Keratinocyte (primary cell): ENCODE measurements around the gene PHYH. TPM values are rescaled to one million over a fixed set of nuclear protein-coding genes. Genes with fewer than 3 reads are reported as not detected.

ENCODE experiments used
- DNase-seq: peaks from one replicate; pipeline ENCODE4 v3.0.0-alpha.2; 2011; ENCODE audit warnings: low read depth, missing footprints, low spot score
- FAIRE-seq: peaks from 2 replicates; lab custom pipeline; 2011; peaks lifted over from hg19 to GRCh38; lab: Jason Lieb, UNC
- H2AFZ ChIP-seq: 2 replicates; pipeline ENCODE4 v1.6.0; 2012; ENCODE audit warnings: low read length, control low read depth, inconsistent platforms; ENCODE audit not compliant: control insufficient read depth
- H3K27ac ChIP-seq: 2 replicates; pipeline ENCODE4 v1.5.1; 2011; ENCODE audit warnings: low read length; ENCODE audit not compliant: control insufficient read depth, insufficient read depth
- H3K27me3 ChIP-seq: 3 replicates; pipeline ENCODE4 v1.6.0; 2011; ENCODE audit warnings: low read length; ENCODE audit not compliant: control insufficient read depth, insufficient read depth; ENCODE audit errors: extremely low read depth
- H3K36me3 ChIP-seq, 2 experiments: 2 replicates in 1 of 2; 3 replicates in 1 of 2; pipeline ENCODE4 v1.5.1; 2011; ENCODE audit warnings: low read length in 2 of 2, mild to moderate bottlenecking in 1 of 2; ENCODE audit not compliant: control insufficient read depth in 2 of 2, insufficient read depth in 2 of 2; ENCODE audit errors: extremely low read depth in 1 of 2
- H3K4me1 ChIP-seq: 3 replicates; pipeline ENCODE4 v1.5.1; 2011; ENCODE audit warnings: low read length; ENCODE audit not compliant: control insufficient read depth, insufficient read depth; ENCODE audit errors: extremely low read depth
- H3K4me2 ChIP-seq: 3 replicates; pipeline ENCODE4 v1.6.0; 2011; ENCODE audit warnings: low read depth, low read length; ENCODE audit not compliant: control insufficient read depth, insufficient read depth; ENCODE audit errors: extremely low read depth
- H3K4me3 ChIP-seq, 3 experiments: fragments of 200-600 bp in 1 of 3; sonication (generic) in 1 of 3; 2 replicates in 2 of 3; 3 replicates in 1 of 3; pipeline ENCODE4 v1.5.1; 2011 to 2016; ENCODE audit warnings: low read length in 3 of 3, mild to moderate bottlenecking in 3 of 3, control low read depth in 2 of 3, inconsistent platforms in 1 of 3, low read depth in 1 of 3, mixed read lengths in 1 of 3, mixed run types in 1 of 3, moderate library complexity in 1 of 3; ENCODE audit not compliant: control insufficient read depth in 2 of 3, insufficient read depth in 2 of 3; ENCODE audit errors: extremely low read depth in 1 of 3
- H3K79me2 ChIP-seq: 2 replicates; pipeline ENCODE4 v1.6.0; 2012; ENCODE audit warnings: low read length; ENCODE audit not compliant: control insufficient read depth, insufficient read depth
- H3K9ac ChIP-seq: 3 replicates; pipeline ENCODE4 v1.6.0; 2011; ENCODE audit warnings: low read length; ENCODE audit not compliant: control insufficient read depth, insufficient read depth; ENCODE audit errors: extremely low read depth
- H3K9me1 ChIP-seq: 3 replicates; pipeline ENCODE4 v1.6.0; 2011; ENCODE audit warnings: low read length; ENCODE audit not compliant: control insufficient read depth, insufficient read depth; ENCODE audit errors: extremely low read depth
- H3K9me3 ChIP-seq: 2 replicates; pipeline ENCODE4 v1.5.1; 2012; ENCODE audit warnings: low read depth, low read length; ENCODE audit not compliant: control insufficient read depth
- H4K20me1 ChIP-seq: 3 replicates; pipeline ENCODE4 v1.6.0; 2011; ENCODE audit warnings: low read length; ENCODE audit not compliant: control insufficient read depth, insufficient read depth; ENCODE audit errors: extremely low read depth
- CTCF ChIP-seq, 3 experiments: IDR thresholded peaks in 1 of 3; conservative IDR thresholded peaks in 1 of 3; optimal IDR thresholded peaks in 1 of 3; 2 replicates in 2 of 3; 3 replicates in 1 of 3; pipeline versions ENCODE3 to v1.5.1; 2011; ENCODE audit warnings: low read length in 3 of 3, mild to moderate bottlenecking in 3 of 3, moderate library complexity in 2 of 3, control low read depth in 1 of 3, inconsistent platforms in 1 of 3; ENCODE audit not compliant: insufficient read depth in 2 of 3; ENCODE audit errors: extremely low read depth in 1 of 3
- EZH2 ChIP-seq: IDR thresholded peaks from one replicate; pipeline ENCODE4 v1.6.1; 2012; ENCODE audit warnings: inconsistent platforms, mild to moderate bottlenecking, low read length, moderate library complexity
- dilution Hi-C: fragments of 300-500 bp; cut with MboI; formaldehyde crosslinking; loops from one replicate; pipeline ENCODE4 v1.7.0; 2020; ENCODE audit warnings: low sequenced_read_pairs; ENCODE audit not compliant: extremely low pct_ligation_motif_present
- polyA plus RNA-seq, 5 experiments: library from polyadenylated mRNA; depleted of rRNA in 3 of 5; stranded (reverse) in 3 of 5; stranded (forward) in 1 of 5; unstranded in 1 of 5; fragments of >200 nt; gene quantifications; 1 replicate in 1 of 5; 2 replicates in 3 of 5; 3 replicates in 1 of 5; pipeline versions ENCODE4 v1.2.1 to v1.2.3, GENCODE V29; 2011 to 2012; ENCODE audit warnings: missing spikeins in 2 of 5, low read depth in 1 of 5, low replicate concordance in 1 of 5

Gene PHYH
- polyA plus RNA-seq, 1 donor (not counting 4 experiments of a cell fraction or from before 2014, with no cell fraction given), result 11.5 TPM

- peaks cover 12 to 23% of the 10 kb centered on the region in 2 experiments for H3K36me3 ChIP-seq
- no peaks in the 10 kb centered on the region for H3K9me3 ChIP-seq
- H3K9me1 ChIP-seq, result no peaks in the 10 kb centered on the region
- H3K4me3 ChIP-seq, result no peak overlapping the region
- no peak overlapping the region for H3K9ac ChIP-seq
- no peaks in the 10 kb centered on the region for H4K20me1 ChIP-seq
- no peak overlapping the region for H3K27ac ChIP-seq
- H3K4me2 ChIP-seq, result no peak overlapping the region
- no peaks in the 10 kb centered on the region for H3K27me3 ChIP-seq
- H3K4me1 ChIP-seq, result no peaks in the 10 kb centered on the region
- H2AFZ ChIP-seq, result no peak overlapping the region
- H3K79me2 ChIP-seq, result no peaks in the 10 kb centered on the region
- dilution Hi-C loops, result no loop called here
- DNase-seq, result no peak
- TF ChIP-seq CTCF (optimal IDR thresholded peaks at IDR 0.05 in 1 of 3, IDR thresholded peaks at IDR 0.05 in 1 of 3, conservative IDR thresholded peaks at IDR 0.05 in 1 of 3; ENCODE audit: extremely low read depth in 1 of 3, insufficient read depth in 2 of 3, low read length in 3 of 3) (no peak), EZH2 (no peak)
- no peak for FAIRE-seq
Observed at GRCh38 chr10:13327534-13327933, 27.7 kb upstream of the PHYH start.

GRCh38 chr10:13322615-13323148, 22.8 kb upstream of the PHYH start:
- DNase-seq, result no peak
- Histone ChIP-seq H3K4me1 (no peaks in the 10 kb centered on the region), H3K36me3 (peaks cover 0 to 18% of the 10 kb centered on the region in 2 experiments), H3K9me3 (no peaks in the 10 kb centered on the region), H3K27me3 (no peaks in the 10 kb centered on the region), H3K9ac (no peak overlapping the region), H3K27ac (no peak overlapping the region), H3K79me2 (no peaks in the 10 kb centered on the region), H3K9me1 (no peaks in the 10 kb centered on the region), H3K4me2 (no peak overlapping the region), H2AFZ (no peak overlapping the region), H4K20me1 (no peaks in the 10 kb centered on the region), H3K4me3 (no peak overlapping the region)
- dilution Hi-C loops, result no loop called here
- TF ChIP-seq EZH2 (no peak), CTCF (optimal IDR thresholded peaks at IDR 0.05 in 1 of 3, IDR thresholded peaks at IDR 0.05 in 1 of 3, conservative IDR thresholded peaks at IDR 0.05 in 1 of 3; ENCODE audit: extremely low read depth in 1 of 3, insufficient read depth in 2 of 3, low read length in 3 of 3) (no peak)
- no peak for FAIRE-seq
